Activated T-cell treated with anti-CD3 and anti-CD28 coated beads for 24 hours (primary cell): Measurements from ENCODE around the gene OR2B6.

Experiments
- DNase-seq: peaks from one replicate; pipeline ENCODE4 v3.0.0-alpha.2; 2020; ENCODE audit warnings: low read depth

OR2B6 gene

DNA sequence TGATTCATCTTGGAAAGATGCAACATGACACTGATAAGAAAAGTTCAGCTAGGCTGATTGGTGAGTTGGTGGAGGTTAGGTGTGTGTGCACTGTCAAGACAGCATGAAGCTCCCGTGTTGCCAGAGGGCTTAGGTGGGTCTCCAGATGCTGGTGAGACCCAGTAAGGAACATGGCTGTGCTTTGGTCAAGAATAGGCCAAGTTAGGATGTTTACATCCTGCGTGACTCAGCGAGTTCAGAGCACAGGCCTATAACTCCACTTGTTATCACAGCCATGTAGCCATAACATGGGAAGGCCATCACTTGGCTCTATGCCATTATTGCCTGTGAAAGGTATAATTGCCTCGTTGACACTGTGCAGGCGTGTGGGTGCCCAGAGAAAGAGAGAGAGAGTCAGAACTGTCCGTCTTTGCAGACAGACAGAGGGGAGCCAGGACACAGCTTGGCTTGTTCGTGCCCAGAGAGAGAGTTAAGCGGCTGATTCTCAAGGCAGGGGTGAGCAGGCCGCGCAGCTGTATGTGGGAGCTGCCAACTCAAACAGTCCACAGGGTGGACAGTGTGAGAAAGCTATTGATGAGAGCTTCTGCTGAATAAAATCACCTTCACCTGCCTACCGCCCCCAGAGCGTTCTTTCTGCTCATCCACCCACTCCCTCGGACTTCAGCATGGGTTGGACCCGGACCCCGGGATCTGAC lies 43.5 kb downstream of the OR2B6 start:
- no peak for DNase-seq

DNA sequence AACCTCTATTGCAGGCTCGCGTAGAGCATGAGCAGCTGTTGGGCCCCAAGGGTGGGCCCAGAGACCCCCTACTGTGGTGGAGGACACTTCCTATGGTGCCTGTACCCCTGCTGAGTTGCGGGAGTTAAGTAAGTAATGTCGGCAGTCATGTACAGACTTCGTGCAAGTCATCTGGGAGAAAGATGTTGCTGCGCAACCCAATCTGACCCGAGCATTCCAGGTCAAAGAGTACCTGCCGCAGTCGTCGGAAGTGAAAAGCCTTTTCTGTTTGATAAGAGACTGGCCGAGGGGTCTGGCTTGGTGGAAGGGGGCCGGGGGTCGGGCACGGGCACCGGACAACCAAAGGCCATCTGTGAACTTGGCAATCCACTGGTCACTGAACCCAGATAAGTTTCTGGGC lies 44.3 kb downstream of the OR2B6 start:
- no peak for DNase-seq

DNA sequence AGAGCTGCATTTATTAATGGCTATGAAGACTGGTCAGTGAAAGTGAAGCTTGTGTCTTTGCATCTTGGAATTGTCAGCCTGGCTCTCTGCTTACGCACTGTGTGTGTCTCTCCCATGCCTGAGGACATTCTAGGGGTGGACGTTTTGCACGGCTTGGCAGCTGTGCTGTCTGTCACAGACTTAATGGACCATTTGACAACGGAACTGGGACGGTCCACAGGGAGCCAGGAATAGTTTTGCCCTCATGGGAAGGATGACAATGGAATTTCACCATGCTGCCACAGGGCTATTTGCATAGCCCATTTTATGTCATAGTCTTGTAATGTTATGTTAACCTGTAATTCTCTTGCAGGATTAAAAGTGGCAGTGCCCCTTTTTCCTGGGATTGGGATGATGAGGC lies 44.7 kb downstream of the OR2B6 start:
- DNase-seq = no peak

DNA sequence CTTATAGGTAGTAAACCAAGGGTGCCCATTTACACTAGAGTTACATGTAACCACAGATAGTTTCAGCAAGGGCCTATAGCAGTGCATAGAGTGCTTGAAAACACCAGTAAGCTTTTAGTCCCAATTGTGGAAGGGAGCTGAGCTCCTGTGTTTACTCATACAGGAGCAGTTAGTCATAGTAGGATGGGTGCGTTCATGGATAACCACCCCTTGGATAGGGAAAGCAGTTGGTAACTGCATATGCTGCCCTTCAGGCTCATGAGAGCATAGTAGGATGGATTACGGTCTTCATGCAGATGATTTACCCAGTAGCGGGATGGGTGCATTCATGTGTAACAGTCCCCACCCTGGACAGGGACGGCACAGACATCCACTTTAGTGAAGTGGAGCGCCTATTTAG lies 45.1 kb downstream of the OR2B6 start:
- DNase-seq = no peak

DNA sequence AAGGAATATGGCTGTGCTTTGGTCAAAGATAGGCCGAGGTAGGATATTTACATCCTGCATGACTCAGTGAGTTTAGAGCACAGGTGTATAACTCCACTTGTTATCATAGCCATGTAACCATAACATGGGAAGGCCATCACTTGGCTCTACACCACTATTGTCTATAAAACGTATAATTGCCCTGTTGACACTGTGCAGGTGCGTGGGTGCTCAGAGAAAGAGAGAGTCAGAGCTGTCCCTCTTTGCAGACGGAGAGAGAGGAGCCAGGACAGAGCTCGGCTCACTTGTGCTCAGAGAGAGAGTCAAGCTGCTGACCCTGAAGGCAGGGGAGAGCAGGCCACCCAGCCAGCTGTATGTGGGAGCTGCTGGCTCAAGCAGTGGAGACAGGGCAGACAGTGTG lies 46.0 kb downstream of the OR2B6 start:
- no peak for DNase-seq

DNA sequence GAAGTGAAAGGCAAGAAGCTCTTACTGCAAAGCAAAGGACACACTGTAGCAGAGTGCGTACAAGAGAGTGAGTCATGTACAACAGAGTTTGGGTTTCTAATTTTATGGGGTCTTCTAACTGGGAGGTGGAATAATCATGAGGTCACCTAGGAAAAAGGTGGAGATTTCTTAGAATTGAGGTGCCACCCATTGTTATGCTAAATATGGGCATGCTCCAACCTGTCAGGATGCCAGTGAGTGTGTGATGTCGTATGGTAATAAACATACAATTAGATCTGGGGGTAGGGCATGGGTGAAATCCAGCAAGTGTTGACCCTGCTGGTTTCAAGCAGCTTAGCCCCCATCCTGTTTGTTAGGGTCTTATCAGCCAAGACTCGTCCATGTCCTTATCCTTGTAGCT lies 46.6 kb downstream of the OR2B6 start:
- no peak for DNase-seq

DNA sequence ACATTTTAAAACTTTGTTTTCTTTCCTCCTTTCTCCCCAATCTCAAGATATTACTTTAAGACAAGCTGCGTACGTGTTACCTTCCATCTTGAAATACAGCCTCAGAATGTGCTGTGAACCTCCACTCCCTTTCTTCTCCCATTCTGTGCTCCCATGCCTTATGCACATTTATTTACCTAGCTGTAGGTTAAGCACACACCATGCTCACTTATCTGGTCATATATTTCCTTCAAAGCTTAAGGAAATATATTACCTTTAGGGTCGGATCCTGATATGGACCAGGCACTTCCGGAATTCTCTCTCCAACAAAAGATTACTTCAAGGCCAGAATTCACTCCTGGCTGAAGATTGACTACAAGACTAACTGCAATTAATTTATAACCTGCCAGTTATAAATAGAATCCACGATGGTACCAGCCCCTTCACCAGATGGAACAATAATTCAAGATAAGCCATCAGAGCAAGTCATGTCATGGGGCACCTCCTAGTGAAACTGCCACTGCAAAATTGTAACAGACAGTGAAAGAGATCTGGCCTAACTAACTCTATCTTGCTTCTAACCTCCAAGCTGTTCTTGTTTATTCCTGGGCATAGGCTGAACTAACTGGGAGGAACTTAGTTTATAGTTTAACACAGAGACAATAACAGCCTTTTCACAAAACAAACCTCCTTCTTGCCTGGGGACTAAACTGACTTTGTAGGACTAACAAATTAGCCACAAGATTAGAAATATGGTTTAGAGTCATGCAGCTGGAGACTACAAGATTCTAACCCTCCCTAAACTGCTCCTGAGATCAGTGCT lies 47.5 kb downstream of the OR2B6 start:
- no peak for DNase-seq

DNA sequence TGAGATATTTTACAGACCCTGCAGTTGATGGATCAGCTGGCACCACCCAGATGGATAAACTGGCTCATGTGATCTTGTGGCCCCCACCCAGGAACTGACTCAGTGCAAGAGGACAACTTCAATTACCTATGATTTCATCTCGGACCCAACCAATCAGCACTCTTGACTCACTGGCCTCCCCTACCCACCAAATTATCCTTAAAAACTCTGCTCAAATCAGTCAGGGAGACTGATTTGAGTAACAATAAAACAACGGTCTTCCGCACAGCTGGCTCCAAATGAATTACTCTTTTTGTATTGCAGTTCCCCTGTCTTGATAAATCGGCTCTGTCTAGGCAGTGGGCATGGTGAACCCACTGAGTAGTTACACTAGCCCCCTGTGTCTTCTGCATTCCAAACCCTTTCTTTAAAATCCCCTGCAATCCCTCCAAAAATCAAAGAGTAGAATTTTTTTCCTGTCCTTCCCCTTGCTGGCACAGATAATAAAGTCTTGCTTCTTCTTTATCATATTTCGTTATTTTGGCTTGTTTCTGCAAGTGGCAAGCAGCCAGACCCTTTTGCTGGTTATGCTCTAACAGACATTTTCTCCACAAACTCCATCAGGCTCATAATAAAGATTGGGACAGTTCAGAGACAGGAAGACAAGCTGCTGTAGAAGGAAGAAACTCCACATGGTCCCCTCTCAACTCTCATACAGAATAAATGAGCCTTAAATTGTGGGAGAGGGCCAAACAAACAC lies 48.3 kb downstream of the OR2B6 start:
- no peak for DNase-seq

DNA sequence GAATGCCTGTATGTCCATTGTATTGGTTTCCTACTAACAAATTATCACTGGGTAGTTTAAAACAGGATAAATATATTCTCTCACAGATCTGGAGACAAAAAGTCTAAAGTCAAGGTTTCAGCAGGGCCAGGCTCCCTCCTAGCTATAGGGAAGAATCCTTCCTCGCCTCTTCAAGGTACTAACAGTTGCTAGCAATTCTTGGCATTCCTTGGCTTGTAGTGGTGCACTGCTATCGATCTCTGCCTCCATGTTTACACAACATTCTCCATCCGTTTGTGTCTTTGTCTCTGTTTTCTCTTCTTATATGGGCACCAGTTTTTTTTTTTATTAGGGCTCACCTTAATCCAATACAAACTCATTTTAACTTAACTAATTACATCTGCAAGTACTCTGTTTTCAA lies 48.9 kb downstream of the OR2B6 start:
- DNase-seq = no peak
